LHCN-M2 (cell line): Measurements from ENCODE around the gene RNF150. TPM values are rescaled to one million over a fixed set of nuclear protein-coding genes. Genes with fewer than 3 reads are reported as not detected.
"Not testable (repeated sequence)": the region's sequence is repeated elsewhere in the genome, so short reads cannot be mapped to it uniquely, and the experiment has no call there.

ENCODE experiments used
- DNase-seq: peaks from one replicate; pipeline ENCODE4 v3.0.0-alpha.2; 2012; ENCODE audit warnings: low read depth
- total RNA-seq: library from RNA; depleted of rRNA; stranded (reverse); fragments of >200 nt; gene quantifications from 2 replicates; pipeline ENCODE4 v1.2.3, GENCODE V29; 2014

RNF150 gene
- total RNA-seq, 1 experiment from 2014 or later: 0.29 TPM

- no peak for DNase-seq
Measured at GRCh38 chr4:141078871-141079270, 54.4 kb downstream of the RNF150 start.

GRCh38 chr4:141077611-141078225 lies 55.6 kb downstream of the RNF150 start:
- DNase-seq: peak; percentile 45

- no peak for DNase-seq
Measured at GRCh38 chr4:141075553-141075952, 57.7 kb downstream of the RNF150 start.

GRCh38 chr4:141074098-141074878 lies 59.0 kb downstream of the RNF150 start:
- DNase-seq: peak; percentile 44

DNA sequence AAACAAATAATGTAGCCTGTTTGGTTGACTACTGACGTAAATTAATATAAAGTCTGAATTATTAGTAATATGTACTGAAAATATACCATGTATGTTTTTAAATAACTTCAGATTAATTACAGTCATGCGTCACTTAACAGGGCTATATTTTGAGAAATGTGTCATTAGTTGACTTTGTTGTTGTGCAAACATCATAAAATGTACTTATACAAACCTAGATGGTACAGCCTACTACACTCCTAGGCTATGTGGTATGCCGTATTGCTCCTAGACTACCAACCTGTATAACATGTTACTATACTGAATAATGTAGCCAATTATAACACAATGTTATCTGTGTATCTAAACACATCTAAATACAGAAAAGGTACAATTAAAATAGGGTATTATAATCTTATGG lies 66.6 kb downstream of the RNF150 start:
- no peak for DNase-seq

GRCh38 chr4:141065872-141066271 lies 67.4 kb downstream of the RNF150 start:
- peak; percentile 10 for DNase-seq

- no peak for DNase-seq
Measured at GRCh38 chr4:141062651-141063050, 70.6 kb downstream of the RNF150 start.

- peak; percentile 45 for DNase-seq
Measured at GRCh38 chr4:141058591-141059512, 74.4 kb downstream of the RNF150 start.

DNA sequence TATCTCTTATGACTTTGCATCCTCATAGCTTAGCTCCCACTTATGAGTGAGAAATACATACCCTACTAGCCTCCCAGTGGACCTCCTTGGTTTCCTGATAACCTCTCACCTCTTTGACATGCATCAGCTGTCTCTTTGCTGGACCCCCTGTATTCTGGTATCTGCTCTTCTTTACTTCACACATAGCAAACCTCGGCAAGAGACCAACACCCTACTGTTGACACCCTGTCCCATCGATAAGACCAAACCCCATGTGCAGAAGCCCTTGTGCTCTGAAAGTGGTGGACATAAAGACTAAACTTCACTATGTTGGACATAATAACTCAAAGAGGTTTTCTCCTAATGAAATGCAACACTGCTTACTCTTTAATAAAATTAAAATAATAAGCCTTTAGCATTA lies 75.7 kb downstream of the RNF150 start:
- no peak for DNase-seq

DNA sequence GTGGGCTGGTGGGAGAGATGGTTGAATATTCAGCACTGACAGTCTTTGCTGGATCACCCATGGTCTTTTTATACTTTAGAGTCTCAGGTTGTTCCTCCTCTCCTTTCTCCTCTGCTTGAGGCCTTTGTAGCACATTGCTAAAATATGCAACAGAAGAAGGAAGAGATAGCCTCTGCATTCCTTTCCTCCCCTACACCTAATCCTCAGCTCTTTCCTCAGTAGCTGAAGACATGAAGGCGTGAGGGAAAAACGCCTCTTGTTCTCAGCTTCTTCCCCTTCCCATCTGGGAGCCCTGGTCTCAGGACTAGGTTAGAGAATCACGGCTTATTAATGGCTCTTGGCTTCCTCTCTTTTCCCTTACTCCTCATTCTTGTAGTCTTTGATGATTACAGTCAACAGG lies 76.8 kb downstream of the RNF150 start:
- no peak for DNase-seq

DNA sequence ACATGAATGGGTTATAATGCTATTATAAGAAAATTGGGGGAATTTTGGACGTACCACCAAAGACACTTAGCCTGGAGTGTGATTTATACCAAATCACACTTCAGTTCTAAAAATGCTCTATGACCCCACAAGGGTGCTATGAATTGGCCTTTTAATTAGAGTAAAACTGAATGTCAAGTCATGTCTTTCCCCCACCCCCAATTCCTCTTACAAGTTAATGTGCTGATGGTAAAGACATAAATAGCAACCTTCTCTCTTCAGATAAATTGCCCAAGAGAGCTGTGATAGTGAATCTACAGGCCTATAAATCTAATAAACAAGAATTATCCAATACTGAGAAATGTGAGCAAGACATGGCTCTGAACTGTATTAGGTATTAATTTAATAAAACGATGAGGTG lies 78.8 kb downstream of the RNF150 start:
- DNase-seq: no peak

DNA sequence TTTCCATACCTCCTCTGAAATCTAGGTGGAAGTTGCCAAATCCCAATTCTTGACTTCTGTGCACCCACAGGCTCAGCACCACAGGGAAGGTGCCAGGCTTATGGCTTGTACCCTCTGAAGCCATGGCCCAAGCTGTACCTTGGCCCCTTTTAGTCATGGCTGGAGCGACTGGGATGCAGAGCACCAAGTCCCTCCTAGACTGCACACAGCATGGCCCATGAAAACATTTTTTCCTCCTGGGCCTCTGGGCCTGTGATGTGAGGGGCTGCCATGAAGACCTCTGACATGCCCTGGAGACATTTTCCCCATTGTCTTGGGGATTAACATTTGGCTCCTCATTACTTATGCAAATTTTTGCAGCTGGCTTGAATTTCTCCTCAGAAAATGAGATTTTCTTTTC lies 82.3 kb downstream of the RNF150 start:
- DNase-seq: not testable (repeated sequence)

DNA sequence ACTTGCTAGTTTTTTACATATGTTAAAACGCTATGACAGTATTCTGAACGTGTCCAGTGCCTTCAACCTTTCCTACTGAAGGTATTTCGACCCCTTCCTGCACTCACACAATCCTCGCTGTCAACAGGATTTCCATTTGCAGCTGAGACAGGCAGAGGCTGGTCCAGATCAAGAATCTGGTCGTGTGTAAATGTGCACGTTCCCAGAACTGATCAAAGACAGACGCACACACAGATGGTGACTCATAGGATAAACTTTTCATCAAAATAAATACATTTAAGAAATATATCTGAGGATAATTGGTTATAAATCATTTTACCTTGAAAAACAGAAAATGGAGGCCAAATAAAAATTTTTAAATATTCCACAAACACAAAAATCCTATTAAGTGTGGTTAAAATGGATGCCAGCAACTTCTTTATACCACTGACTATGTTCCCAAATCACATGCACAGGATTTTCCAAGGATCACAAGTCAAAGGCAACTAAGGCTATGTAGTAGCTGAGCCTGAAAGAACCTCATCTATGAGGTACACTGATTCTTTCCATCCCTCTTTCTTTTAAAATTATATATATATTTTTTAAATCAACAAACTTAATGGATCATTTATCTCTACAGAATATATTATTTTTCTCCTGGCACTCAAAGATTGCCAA lies 85.9 kb downstream of the RNF150 start:
- DNase-seq: no peak

DNA sequence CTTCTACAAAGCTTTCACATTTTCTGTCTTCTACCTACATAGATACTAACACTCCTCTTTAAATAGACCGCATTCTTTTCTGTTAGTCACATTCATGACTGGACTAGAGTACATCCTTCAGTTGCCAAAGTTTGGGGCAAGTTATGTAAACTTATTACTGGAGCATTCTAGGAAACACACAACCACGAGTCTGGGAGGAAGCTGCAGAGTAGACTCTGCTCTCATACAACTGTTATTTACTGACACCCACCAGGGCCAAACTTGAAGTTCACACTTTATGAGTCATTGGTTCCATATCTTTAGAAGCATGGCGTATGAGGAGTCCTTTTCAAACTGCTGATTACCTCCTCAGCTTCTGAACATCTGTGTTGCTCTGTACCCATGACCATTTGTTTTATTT lies 87.0 kb downstream of the RNF150 start:
- peak; percentile 86 for DNase-seq

GRCh38 chr4:141045848-141046247 lies 87.4 kb downstream of the RNF150 start:
- no peak for DNase-seq

- no peak for DNase-seq
Measured at GRCh38 chr4:141041021-141041476, 92.2 kb downstream of the RNF150 start.

- DNase-seq: no peak
Measured at GRCh38 chr4:141039156-141039555, 94.1 kb downstream of the RNF150 start.

DNA sequence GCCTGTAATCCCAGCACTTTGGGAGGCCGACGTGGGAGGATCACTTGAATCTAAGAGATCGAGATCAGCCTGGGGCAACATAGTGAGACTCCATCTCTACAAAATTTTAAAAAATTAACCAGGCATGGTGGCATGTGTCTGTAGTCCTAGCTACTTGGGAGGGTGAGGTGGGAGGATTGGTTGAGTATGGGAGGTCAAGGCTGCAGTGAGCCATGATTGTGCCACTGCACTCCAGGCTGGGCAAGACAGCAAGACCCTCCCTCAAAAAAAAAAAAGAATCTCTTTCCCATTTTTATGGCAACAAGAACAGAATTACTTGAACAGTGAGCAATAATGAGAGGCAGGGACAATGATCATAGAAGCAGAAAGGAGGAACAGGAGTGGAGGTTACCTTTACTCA lies 94.8 kb downstream of the RNF150 start:
- DNase-seq: no peak

- no peak for DNase-seq
Measured at GRCh38 chr4:141037446-141037845, 95.8 kb downstream of the RNF150 start.

DNA sequence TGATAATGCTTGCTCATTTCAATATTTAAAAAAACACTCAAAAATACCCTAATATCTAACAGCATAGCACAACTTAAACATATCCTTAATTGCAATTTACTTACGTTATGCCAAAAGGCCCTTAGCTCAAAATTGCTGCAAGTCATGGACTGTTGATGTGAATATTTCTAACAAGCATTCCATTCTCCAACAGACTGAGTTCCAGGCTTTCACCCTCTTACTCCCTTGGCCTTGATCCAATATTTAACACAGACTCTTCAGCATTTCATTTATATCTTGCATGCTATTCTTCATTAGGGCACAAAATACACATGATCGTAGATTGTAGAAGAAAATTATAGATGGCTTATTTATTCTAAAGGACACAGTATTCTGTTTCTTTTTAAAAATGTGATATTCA lies 96.5 kb downstream of the RNF150 start:
- DNase-seq: no peak

- no peak for DNase-seq
Measured at GRCh38 chr4:141035920-141036319, 97.3 kb downstream of the RNF150 start.
